PFSK-1 (cell line): ENCODE measurements around the gene MED1.

Experiments used
- POLR2AphosphoS5 ChIP-seq: IDR thresholded peaks from 2 replicates; pipeline ENCODE4 v1.6.1; 2012; ENCODE audit warnings: low read depth, mild to moderate bottlenecking, control low read depth, low read length, moderate library complexity
- SIN3A ChIP-seq: IDR thresholded peaks from 2 replicates; pipeline ENCODE4 v1.6.1; 2012; ENCODE audit warnings: mild to moderate bottlenecking, low read length, moderate library complexity, borderline replicate concordance; ENCODE audit not compliant: insufficient read depth
- TAF1 ChIP-seq: IDR thresholded peaks from 2 replicates; pipeline ENCODE4 v1.6.1; 2012; ENCODE audit warnings: low read length, control low read depth, borderline replicate concordance; ENCODE audit not compliant: insufficient read depth
- TF ChIP-seq, protein P1 (sequence below), 2 experiments: IDR thresholded peaks; 2 replicates each; pipeline versions ENCODE4 v1.6.1 to v1.8.0; 2011 to 2012; ENCODE audit warnings: low read depth in 2 of 2, low read length in 2 of 2, control low read depth in 1 of 2, inconsistent platforms in 1 of 2, mild to moderate bottlenecking in 1 of 2, moderate library complexity in 1 of 2; ENCODE audit not compliant: insufficient read depth in 1 of 2

DNA sequence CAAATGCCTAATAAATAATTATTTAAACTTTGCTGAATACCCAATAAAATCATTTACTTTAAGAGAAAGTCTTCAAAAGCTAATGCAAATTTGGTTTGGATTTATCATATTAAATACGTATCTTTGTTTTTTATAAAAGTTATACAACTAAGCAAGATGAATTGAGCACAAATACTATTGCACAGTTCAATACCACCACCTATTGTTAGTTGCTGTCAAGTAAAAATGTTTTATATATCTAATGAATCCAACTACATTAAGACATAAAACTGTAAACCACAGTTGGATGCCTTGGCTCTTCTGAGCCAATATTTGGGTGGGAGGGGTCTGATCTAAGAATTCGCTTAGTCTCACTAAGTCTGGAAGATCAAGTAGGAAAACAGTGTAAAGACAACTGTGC is 57.3 kb downstream of the MED1 start:
- TF ChIP-seq, protein P1, sequence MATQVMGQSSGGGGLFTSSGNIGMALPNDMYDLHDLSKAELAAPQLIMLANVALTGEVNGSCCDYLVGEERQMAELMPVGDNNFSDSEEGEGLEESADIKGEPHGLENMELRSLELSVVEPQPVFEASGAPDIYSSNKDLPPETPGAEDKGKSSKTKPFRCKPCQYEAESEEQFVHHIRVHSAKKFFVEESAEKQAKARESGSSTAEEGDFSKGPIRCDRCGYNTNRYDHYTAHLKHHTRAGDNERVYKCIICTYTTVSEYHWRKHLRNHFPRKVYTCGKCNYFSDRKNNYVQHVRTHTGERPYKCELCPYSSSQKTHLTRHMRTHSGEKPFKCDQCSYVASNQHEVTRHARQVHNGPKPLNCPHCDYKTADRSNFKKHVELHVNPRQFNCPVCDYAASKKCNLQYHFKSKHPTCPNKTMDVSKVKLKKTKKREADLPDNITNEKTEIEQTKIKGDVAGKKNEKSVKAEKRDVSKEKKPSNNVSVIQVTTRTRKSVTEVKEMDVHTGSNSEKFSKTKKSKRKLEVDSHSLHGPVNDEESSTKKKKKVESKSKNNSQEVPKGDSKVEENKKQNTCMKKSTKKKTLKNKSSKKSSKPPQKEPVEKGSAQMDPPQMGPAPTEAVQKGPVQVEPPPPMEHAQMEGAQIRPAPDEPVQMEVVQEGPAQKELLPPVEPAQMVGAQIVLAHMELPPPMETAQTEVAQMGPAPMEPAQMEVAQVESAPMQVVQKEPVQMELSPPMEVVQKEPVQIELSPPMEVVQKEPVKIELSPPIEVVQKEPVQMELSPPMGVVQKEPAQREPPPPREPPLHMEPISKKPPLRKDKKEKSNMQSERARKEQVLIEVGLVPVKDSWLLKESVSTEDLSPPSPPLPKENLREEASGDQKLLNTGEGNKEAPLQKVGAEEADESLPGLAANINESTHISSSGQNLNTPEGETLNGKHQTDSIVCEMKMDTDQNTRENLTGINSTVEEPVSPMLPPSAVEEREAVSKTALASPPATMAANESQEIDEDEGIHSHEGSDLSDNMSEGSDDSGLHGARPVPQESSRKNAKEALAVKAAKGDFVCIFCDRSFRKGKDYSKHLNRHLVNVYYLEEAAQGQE (IDR thresholded peaks at IDR 0.05; ENCODE audit: insufficient read depth in 1 of 2, low read depth in 2 of 2, low read length in 2 of 2), result no peak
- no peak for TF ChIP-seq SIN3A
- TF ChIP-seq TAF1, result no peak
- TF ChIP-seq POLR2AphosphoS5, result no peak
